ENCODE data around the gene STARD5.

Gene STARD5

DNA sequence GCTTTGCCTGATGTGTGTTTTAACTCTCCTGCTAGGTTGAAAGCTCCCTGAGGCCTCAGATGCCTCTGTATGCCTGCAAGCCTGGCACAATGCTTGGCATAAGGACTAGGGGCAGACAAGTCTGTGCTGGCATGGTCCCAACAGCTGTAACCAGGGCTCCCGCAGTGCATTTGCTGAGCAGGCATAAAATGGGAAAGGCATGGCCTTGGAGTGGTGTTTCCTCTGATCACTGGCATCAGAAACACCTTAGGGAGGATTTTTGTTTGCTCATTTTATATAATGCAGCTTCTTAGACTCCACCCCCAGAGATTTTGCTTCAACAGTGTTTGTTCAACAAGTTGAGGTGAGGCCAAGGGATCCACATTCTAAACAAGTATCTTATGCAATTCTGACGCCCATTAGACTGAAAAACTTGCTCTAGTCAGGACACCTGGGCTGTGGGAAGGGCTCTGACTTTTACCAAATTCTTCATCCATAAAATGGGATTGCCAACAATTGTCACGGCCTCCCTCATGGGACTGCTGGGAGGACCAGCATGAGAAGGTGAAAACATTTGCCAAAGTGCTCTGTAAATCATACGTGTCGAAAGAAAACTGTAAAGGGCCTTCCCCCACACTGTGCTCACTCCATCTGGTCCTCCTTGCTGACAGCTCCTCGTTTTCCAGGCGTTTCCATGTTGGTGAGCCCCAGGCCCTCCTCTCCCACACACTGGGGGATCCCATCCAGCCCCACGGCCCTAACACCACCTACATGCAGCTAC is 43.1 kb downstream of the STARD5 start:
- in situ Hi-C loops (cut with MboI; ENCODE audit: low sequenced_read_pairs, unreplicated experiment) = loop anchor here (10.0 kb wide), 1 partner anchor 54 kb away; no protein-coding TSS in a partner anchor
- DNase-seq (ENCODE audit: low spot score) = no peak
- TF ChIP-seq, protein P1, sequence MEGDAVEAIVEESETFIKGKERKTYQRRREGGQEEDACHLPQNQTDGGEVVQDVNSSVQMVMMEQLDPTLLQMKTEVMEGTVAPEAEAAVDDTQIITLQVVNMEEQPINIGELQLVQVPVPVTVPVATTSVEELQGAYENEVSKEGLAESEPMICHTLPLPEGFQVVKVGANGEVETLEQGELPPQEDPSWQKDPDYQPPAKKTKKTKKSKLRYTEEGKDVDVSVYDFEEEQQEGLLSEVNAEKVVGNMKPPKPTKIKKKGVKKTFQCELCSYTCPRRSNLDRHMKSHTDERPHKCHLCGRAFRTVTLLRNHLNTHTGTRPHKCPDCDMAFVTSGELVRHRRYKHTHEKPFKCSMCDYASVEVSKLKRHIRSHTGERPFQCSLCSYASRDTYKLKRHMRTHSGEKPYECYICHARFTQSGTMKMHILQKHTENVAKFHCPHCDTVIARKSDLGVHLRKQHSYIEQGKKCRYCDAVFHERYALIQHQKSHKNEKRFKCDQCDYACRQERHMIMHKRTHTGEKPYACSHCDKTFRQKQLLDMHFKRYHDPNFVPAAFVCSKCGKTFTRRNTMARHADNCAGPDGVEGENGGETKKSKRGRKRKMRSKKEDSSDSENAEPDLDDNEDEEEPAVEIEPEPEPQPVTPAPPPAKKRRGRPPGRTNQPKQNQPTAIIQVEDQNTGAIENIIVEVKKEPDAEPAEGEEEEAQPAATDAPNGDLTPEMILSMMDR (IDR thresholded peaks at IDR 0.05; ENCODE audit: borderline replicate concordance, control extremely low read depth, extremely low read depth, insufficient read depth, missing control alignments) = no peak

DNA sequence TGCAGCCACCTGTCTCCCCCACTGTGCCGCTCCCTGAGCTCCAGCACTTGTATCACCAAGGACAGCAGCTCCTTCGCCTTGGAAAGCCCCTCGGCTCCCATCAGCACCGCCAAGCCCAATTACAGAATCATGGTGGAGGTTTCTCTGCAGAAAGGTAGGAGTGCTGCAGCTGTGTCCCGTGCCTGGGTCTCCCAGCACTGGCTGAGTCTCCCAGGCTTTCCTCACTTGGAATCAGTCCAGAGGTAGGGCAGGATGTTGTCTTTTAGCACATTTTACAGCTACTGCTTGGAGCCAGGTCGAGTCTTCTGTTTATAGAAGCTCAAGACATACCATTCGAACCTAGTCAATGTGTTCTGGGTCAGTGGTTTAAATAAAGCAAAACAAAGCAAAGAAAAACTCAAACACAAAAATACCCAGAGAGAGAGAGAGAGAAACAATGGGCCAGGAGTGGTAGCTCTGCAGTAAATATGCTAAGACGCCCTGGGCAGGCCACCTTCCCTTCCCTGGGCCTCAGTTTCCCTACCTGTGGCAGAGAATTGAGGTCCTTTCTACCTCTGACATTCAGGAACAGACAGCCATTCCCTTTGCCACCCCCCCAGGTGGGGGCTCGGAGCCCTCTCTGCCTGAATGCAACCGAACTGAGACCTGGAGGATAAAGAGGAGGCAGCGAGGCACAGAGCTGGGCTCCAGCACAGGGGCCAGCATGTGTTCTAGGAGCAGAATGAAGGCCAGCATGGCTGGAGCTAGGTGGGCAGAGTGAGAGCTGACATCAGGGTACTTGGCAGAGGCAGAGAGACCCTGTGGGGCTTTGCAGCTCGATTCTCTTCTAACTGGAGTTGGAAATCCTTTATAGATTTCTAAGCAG is 44.1 kb downstream of the STARD5 start:
- no peak for DNase-seq (ENCODE audit: low spot score)
- in situ Hi-C loops (cut with MboI; ENCODE audit: low sequenced_read_pairs, unreplicated experiment) = loop anchor here (10.0 kb wide), 1 partner anchor 55 kb away; no protein-coding TSS in a partner anchor
- TF ChIP-seq, protein P1 (IDR thresholded peaks at IDR 0.05; ENCODE audit: borderline replicate concordance, control extremely low read depth, extremely low read depth, insufficient read depth, missing control alignments) = no peak

DNA sequence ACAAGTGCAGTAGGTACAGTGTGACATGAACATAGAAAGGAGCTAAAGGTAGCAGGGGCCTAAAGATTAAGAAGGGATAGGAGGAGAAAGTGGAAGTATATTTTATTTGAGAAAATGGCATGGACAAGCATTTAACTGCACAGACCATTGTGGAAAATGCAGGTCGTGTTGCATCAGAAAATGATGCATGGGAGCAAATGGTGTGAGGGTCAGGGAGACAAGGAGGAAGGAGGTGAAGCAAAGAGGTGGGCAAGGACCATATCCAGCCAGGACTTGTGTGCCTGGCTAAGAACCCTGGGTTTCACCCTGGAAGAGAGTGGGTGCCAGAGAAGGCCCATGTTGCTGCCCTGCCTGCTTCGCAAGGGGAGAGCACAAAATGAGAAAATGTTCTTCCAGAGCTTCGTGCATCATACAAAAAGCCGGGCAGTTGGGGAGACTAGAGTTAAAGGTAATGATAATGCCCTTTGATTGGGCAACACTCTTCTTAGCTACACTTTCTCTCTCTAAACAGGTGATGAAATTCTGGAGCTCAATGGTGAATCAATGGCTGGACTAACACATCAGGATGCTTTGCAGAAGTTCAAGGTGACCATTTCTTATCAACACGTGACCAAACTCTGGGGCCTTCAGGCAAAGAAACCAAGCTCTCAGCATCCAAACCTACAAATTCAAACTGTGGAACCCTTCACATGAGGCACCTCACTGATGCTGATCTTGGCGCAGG is 45.5 kb downstream of the STARD5 start:
- TF ChIP-seq, protein P1 (IDR thresholded peaks at IDR 0.05; ENCODE audit: borderline replicate concordance, control extremely low read depth, extremely low read depth, insufficient read depth, missing control alignments) = no peak
- DNase-seq (ENCODE audit: low spot score) = no peak
- in situ Hi-C loops (cut with MboI; ENCODE audit: low sequenced_read_pairs, unreplicated experiment) = no loop called here

DNA sequence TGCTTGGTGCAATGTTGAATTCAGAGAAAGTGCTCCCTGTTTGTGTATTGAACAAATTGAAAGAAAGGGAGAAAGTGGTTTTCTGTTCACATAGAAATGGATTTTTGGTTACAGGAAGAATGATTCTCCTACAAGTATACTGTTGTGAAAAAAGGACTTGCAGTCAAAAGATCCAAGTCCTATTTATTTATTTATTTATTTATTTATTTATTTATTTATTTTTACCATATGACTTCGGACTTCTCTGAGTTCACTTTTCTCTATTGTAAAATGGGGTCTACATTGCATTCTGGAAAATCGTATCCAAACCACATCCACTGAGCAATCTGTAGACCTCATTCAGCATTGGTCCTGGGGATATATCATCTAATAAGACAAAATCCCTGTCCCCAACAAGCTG is 46.1 kb downstream of the STARD5 start:
- DNase-seq (ENCODE audit: low spot score) = no peak
- TF ChIP-seq, protein P1 (IDR thresholded peaks at IDR 0.05; ENCODE audit: borderline replicate concordance, control extremely low read depth, extremely low read depth, insufficient read depth, missing control alignments) = no peak
- in situ Hi-C loops (cut with MboI; ENCODE audit: low sequenced_read_pairs, unreplicated experiment) = no loop called here

DNA sequence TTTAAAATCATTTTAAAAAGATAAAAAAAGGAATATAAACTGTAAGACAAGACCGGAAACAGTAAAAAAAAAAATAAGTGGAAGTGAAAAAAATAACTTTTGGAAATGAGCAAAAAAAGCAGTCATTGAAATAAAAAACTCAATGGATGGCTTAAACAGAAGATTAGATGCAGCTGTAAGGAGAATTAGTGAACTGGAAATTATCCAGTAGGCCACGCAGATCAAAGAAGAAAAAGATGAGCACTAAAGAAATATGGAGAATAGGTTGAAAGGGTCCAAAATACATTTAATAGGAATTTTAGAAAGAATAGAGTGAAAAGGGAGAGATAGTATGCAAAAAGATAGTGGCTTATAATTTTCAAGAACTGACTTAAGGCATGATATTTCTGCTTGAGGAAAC is 47.0 kb downstream of the STARD5 start:
- in situ Hi-C loops (cut with MboI; ENCODE audit: low sequenced_read_pairs, unreplicated experiment) = no loop called here
- DNase-seq (ENCODE audit: low spot score) = no peak
- TF ChIP-seq, protein P1 (IDR thresholded peaks at IDR 0.05; ENCODE audit: borderline replicate concordance, control extremely low read depth, extremely low read depth, insufficient read depth, missing control alignments) = no peak

DNA sequence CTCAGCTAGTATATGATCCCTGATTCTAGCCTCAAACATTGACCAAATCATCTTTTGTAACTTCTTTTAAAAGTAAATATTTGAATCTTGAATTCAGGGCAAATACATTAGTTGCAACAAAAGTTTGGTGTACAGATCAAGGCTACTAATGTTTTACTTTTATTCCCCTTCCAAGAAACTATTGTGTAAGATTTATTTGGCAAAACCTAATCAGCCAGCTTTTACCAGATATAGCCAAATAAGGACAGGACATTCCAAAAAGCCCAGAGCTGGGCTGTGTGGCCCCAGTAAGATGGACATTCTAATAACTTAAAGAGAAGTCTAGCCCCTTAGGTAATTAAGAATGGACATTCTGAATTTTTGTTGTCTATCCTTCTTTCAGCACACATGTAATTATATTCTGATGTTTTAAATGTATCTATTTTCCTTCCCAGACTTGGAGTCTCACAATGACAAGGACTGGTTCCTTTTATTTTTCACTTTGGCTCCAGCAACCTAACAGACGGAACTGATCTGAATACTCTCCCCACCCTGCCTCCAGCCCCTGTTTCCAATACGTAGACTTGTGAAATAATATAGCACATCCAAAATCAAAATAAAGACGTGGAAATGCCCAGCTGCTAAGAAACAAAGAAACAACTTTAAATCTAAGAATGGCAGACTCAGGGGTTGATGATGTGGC is 48.1 kb downstream of the STARD5 start:
- TF ChIP-seq, protein P1 (IDR thresholded peaks at IDR 0.05; ENCODE audit: borderline replicate concordance, control extremely low read depth, extremely low read depth, insufficient read depth, missing control alignments) = no peak
- in situ Hi-C loops (cut with MboI; ENCODE audit: low sequenced_read_pairs, unreplicated experiment) = no loop called here
- DNase-seq (ENCODE audit: low spot score) = no peak
